HepG2 (cell line): Measurements from ENCODE around the gene HLF. TPM values are rescaled to one million over a fixed set of nuclear protein-coding genes. Genes with fewer than 3 reads are reported as not detected.

Experiments used
- ASH2L ChIP-seq: fragments of 300-600, 200-600 bp; sonication (generic); IDR thresholded peaks from 2 replicates; pipeline ENCODE4 v1.7.0; 2017; ENCODE audit warnings: low read depth, mild to moderate bottlenecking, moderate library complexity, mixed read lengths, low read length; ENCODE audit not compliant: insufficient read length
- CHCHD3 ChIP-seq: sonication (generic); formaldehyde crosslinking; IDR thresholded peaks from 2 replicates; pipeline ENCODE4 v1.8.0; 2022; ENCODE audit warnings: mild to moderate bottlenecking, missing genetic modification reagents, moderate library complexity
- FOXP4 ChIP-seq: sonication (generic); formaldehyde crosslinking; IDR thresholded peaks from 2 replicates; pipeline ENCODE4 v1.4.0; 2020; ENCODE audit warnings: missing genetic modification reagents
- HMG20B ChIP-seq: conservative IDR thresholded peaks from 2 replicates; pipeline ENCODE4 v1.6.1; 2016; ENCODE audit warnings: missing genetic modification reagents, missing compliant biosample characterization
- IKZF4 ChIP-seq: sonication (generic); formaldehyde crosslinking; IDR thresholded peaks from 2 replicates; pipeline ENCODE4 v1.5.1; 2020; ENCODE audit warnings: borderline replicate concordance, mild to moderate bottlenecking, low read depth, missing genetic modification reagents; ENCODE audit errors: not compliant biosample characterization
- KLF12 ChIP-seq: sonication (generic); formaldehyde crosslinking; IDR thresholded peaks from 2 replicates; pipeline ENCODE4 v1.4.0; 2020; ENCODE audit warnings: missing genetic modification reagents, borderline replicate concordance
- MAFK ChIP-seq, 2 experiments: IDR thresholded peaks in 1 of 2; conservative IDR thresholded peaks in 1 of 2; 2 replicates each; pipeline ENCODE4 v1.6.1; 2011; ENCODE audit warnings: improper control_type of control experiment in 2 of 2, low read length in 2 of 2
- NCOA5 ChIP-seq: sonication (generic); formaldehyde crosslinking; IDR thresholded peaks from 2 replicates; pipeline ENCODE4 v1.4.0; 2020; ENCODE audit warnings: missing genetic modification reagents
- PLRG1 ChIP-seq: fragments of 450-650 bp; conservative IDR thresholded peaks from 2 replicates; pipeline ENCODE4 v1.6.1; 2016
- PRPF4 ChIP-seq: fragments of 200-400 bp; formaldehyde crosslinking; IDR thresholded peaks from 2 replicates; pipeline ENCODE4 v1.6.1; 2016; ENCODE audit warnings: low read length, low read depth; ENCODE audit not compliant: poor library complexity, severe bottlenecking
- RBFOX2 ChIP-seq: fragments of 200-400 bp; formaldehyde crosslinking; IDR thresholded peaks from 2 replicates; pipeline ENCODE4 v1.6.1; 2017; ENCODE audit warnings: low read depth, mild to moderate bottlenecking, low read length
- SYNCRIP ChIP-seq: fragments of 200-400 bp; formaldehyde crosslinking; IDR thresholded peaks from 2 replicates; pipeline ENCODE4 v1.6.1; 2018; ENCODE audit warnings: mild to moderate bottlenecking, low read depth, low read length; ENCODE audit not compliant: insufficient read depth
- TEAD2 ChIP-seq: sonication (generic); formaldehyde crosslinking; IDR thresholded peaks from 2 replicates; pipeline ENCODE4 v1.9.0; 2021; ENCODE audit warnings: missing genetic modification reagents
- ZNF747 ChIP-seq: sonication (generic); formaldehyde crosslinking; IDR thresholded peaks from 2 replicates; pipeline ENCODE4 v1.8.1; 2023; ENCODE audit warnings: missing genetic modification reagents, mild to moderate bottlenecking, borderline replicate concordance
- ZNF850 ChIP-seq: sonication (generic); formaldehyde crosslinking; conservative IDR thresholded peaks from 2 replicates; pipeline ENCODE4 v1.9.0; 2021; ENCODE audit warnings: mild to moderate bottlenecking, missing genetic modification reagents
- ZSCAN29 ChIP-seq: sonication (generic); formaldehyde crosslinking; conservative IDR thresholded peaks from 2 replicates; pipeline ENCODE4 v1.4.0; 2020; ENCODE audit warnings: mild to moderate bottlenecking, missing genetic modification reagents
- polyA plus RNA-seq, 8 experiments: library from polyadenylated mRNA; depleted of rRNA in 3 of 8; stranded (reverse) in 7 of 8; unstranded in 1 of 8; fragments of >200 nt; fragmentation: Illumina TruSeq in 4 of 8; extraction: Trizol in 4 of 8; gene quantifications; 2 replicates each; pipeline versions ENCODE4 v1.2.1 to v1.2.3, GENCODE V29; 2011 to 2016; ENCODE audit warnings: low read depth in 4 of 8, missing spikeins in 1 of 8, mixed read lengths in 1 of 8; ENCODE audit not compliant: insufficient read depth in 1 of 8
- total RNA-seq, 5 experiments: library from RNA; depleted of rRNA; stranded (reverse); fragments of >200 nt; fragmentation: Illumina TruSeq; extraction: Trizol; gene quantifications; 2 replicates each; pipeline ENCODE4 v1.2.3, GENCODE V29; 2016; ENCODE audit warnings: low read depth in 1 of 5
- TF ChIP-seq, protein P1 (sequence below): sonication (generic); formaldehyde crosslinking; IDR thresholded peaks from 2 replicates; pipeline ENCODE4 v1.9.0; 2021; ENCODE audit warnings: missing genetic modification reagents, borderline replicate concordance
- TF ChIP-seq, protein P2 (sequence below): sonication (generic); formaldehyde crosslinking; IDR thresholded peaks from 2 replicates; pipeline ENCODE4 v1.5.1; 2020; ENCODE audit warnings: mild to moderate bottlenecking, missing genetic modification reagents, moderate library complexity

The HLF gene
- total and polyA plus RNA-seq, 2 of the 13 experiments (the other 11 are each of a cell fraction or from before 2014, with no cell fraction given), result 202 to 346 TPM

- TF ChIP-seq MAFK (conservative IDR thresholded peaks at IDR 0.05 in 1 of 2, IDR thresholded peaks at IDR 0.05 in 1 of 2; ENCODE audit: low read length in 2 of 2) (peak in 1 of 2 experiments; percentile 46; a peak in 2 of 4 replicates), HMG20B (CRISPR knock-in tag) (peak; percentile 94), IKZF4 (CRISPR knock-in tag) (no peak), PRPF4 (no peak), NCOA5 (CRISPR knock-in tag) (peak; percentile 66), PLRG1 (no peak), ASH2L (peak; percentile 68), ZNF850 (CRISPR knock-in tag) (no peak), CHCHD3 (no peak), KLF12 (CRISPR knock-in tag) (no peak), TEAD2 (no peak), ZNF747 (CRISPR knock-in tag) (peak; percentile 84), ZSCAN29 (CRISPR knock-in tag) (no peak; the same call in none of the 2 replicates), RBFOX2 (peak; percentile 89), FOXP4 (CRISPR knock-in tag) (peak; percentile 98), SYNCRIP (no peak)
- TF ChIP-seq, protein P1, sequence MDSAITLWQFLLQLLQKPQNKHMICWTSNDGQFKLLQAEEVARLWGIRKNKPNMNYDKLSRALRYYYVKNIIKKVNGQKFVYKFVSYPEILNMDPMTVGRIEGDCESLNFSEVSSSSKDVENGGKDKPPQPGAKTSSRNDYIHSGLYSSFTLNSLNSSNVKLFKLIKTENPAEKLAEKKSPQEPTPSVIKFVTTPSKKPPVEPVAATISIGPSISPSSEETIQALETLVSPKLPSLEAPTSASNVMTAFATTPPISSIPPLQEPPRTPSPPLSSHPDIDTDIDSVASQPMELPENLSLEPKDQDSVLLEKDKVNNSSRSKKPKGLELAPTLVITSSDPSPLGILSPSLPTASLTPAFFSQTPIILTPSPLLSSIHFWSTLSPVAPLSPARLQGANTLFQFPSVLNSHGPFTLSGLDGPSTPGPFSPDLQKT, result no peak
- TF ChIP-seq, protein P2, sequence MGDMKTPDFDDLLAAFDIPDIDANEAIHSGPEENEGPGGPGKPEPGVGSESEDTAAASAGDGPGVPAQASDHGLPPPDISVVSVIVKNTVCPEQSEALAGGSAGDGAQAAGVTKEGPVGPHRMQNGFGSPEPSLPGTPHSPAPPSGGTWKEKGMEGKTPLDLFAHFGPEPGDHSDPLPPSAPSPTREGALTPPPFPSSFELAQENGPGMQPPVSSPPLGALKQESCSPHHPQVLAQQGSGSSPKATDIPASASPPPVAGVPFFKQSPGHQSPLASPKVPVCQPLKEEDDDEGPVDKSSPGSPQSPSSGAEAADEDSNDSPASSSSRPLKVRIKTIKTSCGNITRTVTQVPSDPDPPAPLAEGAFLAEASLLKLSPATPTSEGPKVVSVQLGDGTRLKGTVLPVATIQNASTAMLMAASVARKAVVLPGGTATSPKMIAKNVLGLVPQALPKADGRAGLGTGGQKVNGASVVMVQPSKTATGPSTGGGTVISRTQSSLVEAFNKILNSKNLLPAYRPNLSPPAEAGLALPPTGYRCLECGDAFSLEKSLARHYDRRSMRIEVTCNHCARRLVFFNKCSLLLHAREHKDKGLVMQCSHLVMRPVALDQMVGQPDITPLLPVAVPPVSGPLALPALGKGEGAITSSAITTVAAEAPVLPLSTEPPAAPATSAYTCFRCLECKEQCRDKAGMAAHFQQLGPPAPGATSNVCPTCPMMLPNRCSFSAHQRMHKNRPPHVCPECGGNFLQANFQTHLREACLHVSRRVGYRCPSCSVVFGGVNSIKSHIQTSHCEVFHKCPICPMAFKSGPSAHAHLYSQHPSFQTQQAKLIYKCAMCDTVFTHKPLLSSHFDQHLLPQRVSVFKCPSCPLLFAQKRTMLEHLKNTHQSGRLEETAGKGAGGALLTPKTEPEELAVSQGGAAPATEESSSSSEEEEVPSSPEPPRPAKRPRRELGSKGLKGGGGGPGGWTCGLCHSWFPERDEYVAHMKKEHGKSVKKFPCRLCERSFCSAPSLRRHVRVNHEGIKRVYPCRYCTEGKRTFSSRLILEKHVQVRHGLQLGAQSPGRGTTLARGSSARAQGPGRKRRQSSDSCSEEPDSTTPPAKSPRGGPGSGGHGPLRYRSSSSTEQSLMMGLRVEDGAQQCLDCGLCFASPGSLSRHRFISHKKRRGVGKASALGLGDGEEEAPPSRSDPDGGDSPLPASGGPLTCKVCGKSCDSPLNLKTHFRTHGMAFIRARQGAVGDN (CRISPR knock-in tag), result peak; percentile 42; the same call in 1 of the 2 replicates
Measured at GRCh38 chr17:55285340-55286301, 20.9 kb downstream of the HLF start (continued).
